ENCODE data around the gene ARFGEF2.

DNA sequence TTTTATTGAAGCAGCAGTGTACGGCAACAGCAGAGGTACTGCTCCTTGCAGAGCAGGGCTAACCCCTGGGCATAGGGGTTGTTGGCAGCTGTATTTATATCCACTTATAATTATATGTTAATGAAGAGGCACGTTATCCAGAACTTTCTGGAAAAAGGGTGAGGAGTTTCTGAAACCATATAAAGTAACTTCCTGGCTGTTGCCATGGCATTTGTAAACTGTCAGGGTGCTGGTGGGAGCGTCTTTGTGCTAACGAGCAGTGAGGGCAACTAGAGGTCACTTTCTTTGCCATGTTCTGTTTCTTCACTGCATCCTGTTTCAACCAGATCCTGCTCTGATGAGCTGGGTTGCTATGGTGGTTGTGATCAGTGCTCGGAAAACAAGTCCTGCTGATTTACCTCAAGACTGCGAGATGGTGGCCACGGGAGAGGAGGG is 11.1 kb upstream of the ARFGEF2 start:
- TF ChIP-seq, protein P1, sequence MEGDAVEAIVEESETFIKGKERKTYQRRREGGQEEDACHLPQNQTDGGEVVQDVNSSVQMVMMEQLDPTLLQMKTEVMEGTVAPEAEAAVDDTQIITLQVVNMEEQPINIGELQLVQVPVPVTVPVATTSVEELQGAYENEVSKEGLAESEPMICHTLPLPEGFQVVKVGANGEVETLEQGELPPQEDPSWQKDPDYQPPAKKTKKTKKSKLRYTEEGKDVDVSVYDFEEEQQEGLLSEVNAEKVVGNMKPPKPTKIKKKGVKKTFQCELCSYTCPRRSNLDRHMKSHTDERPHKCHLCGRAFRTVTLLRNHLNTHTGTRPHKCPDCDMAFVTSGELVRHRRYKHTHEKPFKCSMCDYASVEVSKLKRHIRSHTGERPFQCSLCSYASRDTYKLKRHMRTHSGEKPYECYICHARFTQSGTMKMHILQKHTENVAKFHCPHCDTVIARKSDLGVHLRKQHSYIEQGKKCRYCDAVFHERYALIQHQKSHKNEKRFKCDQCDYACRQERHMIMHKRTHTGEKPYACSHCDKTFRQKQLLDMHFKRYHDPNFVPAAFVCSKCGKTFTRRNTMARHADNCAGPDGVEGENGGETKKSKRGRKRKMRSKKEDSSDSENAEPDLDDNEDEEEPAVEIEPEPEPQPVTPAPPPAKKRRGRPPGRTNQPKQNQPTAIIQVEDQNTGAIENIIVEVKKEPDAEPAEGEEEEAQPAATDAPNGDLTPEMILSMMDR (conservative IDR thresholded peaks at IDR 0.05) = no peak
- TF ChIP-seq ZFX (IDR thresholded peaks at IDR 0.05) = no peak
